CD14-positive monocyte (primary cell): ENCODE results near the gene TTC12. TPM values are rescaled to one million over a fixed set of nuclear protein-coding genes. Genes with fewer than 3 reads are reported as not detected.

Source experiments
- DNase-seq, 3 donors: peaks; one replicate each; pipeline ENCODE4 v3.0.0-alpha.2; 2011 to 2022
- H2AFZ ChIP-seq: 2 replicates; pipeline ENCODE4 v1.6.0; 2012; ENCODE audit warnings: mild to moderate bottlenecking, low read depth, low read length, inconsistent platforms; ENCODE audit not compliant: insufficient read depth, poor library complexity, severe bottlenecking
- H3K27ac ChIP-seq, 2 donors: 1 replicate in 1 of 2; 2 replicates in 1 of 2; pipeline ENCODE4 v1.5.1; 2012 to 2013; ENCODE audit warnings: low read length in 2 of 2, control low read depth in 1 of 2, inconsistent platforms in 1 of 2, low read depth in 1 of 2, mild to moderate bottlenecking in 1 of 2
- H3K27me3 ChIP-seq, 2 donors: one replicate each; pipeline versions ENCODE4 v1.6.0 to v1.6.1; 2011 to 2013; ENCODE audit warnings: low read length in 2 of 2; ENCODE audit not compliant: control insufficient read depth in 2 of 2, insufficient read depth in 2 of 2
- H3K36me3 ChIP-seq, 2 donors: replicated peaks in 1 of 2; 1 replicate in 1 of 2; 2 replicates in 1 of 2; pipeline versions ENCODE4 v1.5.1 to v1.6.1; 2012 to 2013; ENCODE audit warnings: low read length in 2 of 2, control low read depth in 1 of 2, inconsistent platforms in 1 of 2, mild to moderate bottlenecking in 1 of 2; ENCODE audit not compliant: insufficient read depth in 2 of 2, control insufficient read depth in 1 of 2
- H3K4me1 ChIP-seq, 2 donors: 1 replicate in 1 of 2; 2 replicates in 1 of 2; pipeline versions ENCODE4 v1.5.1 to v1.6.1; 2012 to 2013; ENCODE audit warnings: low read length in 2 of 2, control low read depth in 1 of 2, inconsistent platforms in 1 of 2, mild to moderate bottlenecking in 1 of 2, moderate library complexity in 1 of 2; ENCODE audit not compliant: insufficient read depth in 2 of 2, control insufficient read depth in 1 of 2
- H3K4me2 ChIP-seq: replicated peaks from 2 replicates; pipeline ENCODE3; 2012; ENCODE audit warnings: low read length, moderate library complexity, mild to moderate bottlenecking; ENCODE audit not compliant: poor library complexity, severe bottlenecking; ENCODE audit errors: extremely low read depth
- H3K4me3 ChIP-seq, 3 experiments: fragments of 200-600 bp in 1 of 3; sonication (generic) in 1 of 3; replicated peaks in 1 of 3; 1 replicate in 2 of 3; 2 replicates in 1 of 3; pipeline ENCODE4 v1.5.1; 2011 to 2013; ENCODE audit warnings: low read length in 3 of 3, mild to moderate bottlenecking in 3 of 3, control low read depth in 2 of 3, low read depth in 2 of 3, inconsistent platforms in 1 of 3, moderate library complexity in 1 of 3
- H3K79me2 ChIP-seq: 2 replicates; pipeline ENCODE4 v1.6.0; 2012; ENCODE audit warnings: mild to moderate bottlenecking, control low read depth, inconsistent platforms, low read length, moderate library complexity; ENCODE audit not compliant: insufficient read depth
- H3K9ac ChIP-seq: 2 replicates; pipeline ENCODE4 v1.6.0; 2017; ENCODE audit warnings: low read length, mild to moderate bottlenecking; ENCODE audit not compliant: insufficient read depth, poor library complexity, severe bottlenecking
- H3K9me3 ChIP-seq, 2 donors: replicated peaks in 1 of 2; 1 replicate in 1 of 2; 2 replicates in 1 of 2; pipeline versions ENCODE4 v1.5.1 to v1.6.1; 2012 to 2013; ENCODE audit warnings: low read length in 2 of 2, control low read depth in 1 of 2; ENCODE audit not compliant: control insufficient read depth in 1 of 2, insufficient read depth in 1 of 2
- H4K20me1 ChIP-seq: 2 replicates; pipeline ENCODE4 v1.6.0; 2012; ENCODE audit warnings: mild to moderate bottlenecking, low read length, control low read depth, moderate library complexity; ENCODE audit not compliant: insufficient read depth
- H3K27ac Mint-ChIP-seq, 7 donors: one replicate each; pipeline ENCODE4 v1.8.0; 2020; ENCODE audit warnings: mild to moderate bottlenecking in 7 of 7, mixed read lengths in 7 of 7, moderate library complexity in 6 of 7, inconsistent platforms in 2 of 7
- H3K27me3 Mint-ChIP-seq, 3 donors: one replicate each; pipeline ENCODE4 v1.8.0; 2021 to 2022; ENCODE audit warnings: low read depth in 3 of 3, mild to moderate bottlenecking in 3 of 3, mixed read lengths in 3 of 3, moderate library complexity in 3 of 3, inconsistent platforms in 1 of 3
- H3K36me3 Mint-ChIP-seq, 2 donors: one replicate each; pipeline ENCODE4 v1.8.0; 2020; ENCODE audit warnings: mixed read lengths in 2 of 2, inconsistent platforms in 1 of 2, mild to moderate bottlenecking in 1 of 2
- H3K4me1 Mint-ChIP-seq: one replicate; pipeline ENCODE4 v1.8.0; 2020; ENCODE audit warnings: mild to moderate bottlenecking, mixed read lengths
- H3K4me3 Mint-ChIP-seq, 2 donors: one replicate each; pipeline ENCODE4 v1.8.0; 2020; ENCODE audit warnings: mild to moderate bottlenecking in 2 of 2, mixed read lengths in 2 of 2, moderate library complexity in 1 of 2
- H3K9me3 Mint-ChIP-seq, 7 donors: one replicate each; pipeline ENCODE4 v1.8.0; 2020 to 2022; ENCODE audit warnings: mixed read lengths in 7 of 7, mild to moderate bottlenecking in 6 of 7, moderate library complexity in 6 of 7, inconsistent platforms in 2 of 7
- WGBS: methylation state at CpG from one replicate; pipeline ENCODE4 v1.1.5; 2013; ENCODE audit warnings: missing lambda C conversion rate; ENCODE audit not compliant: insufficient coverage; 5-methylcytosine and 5-hydroxymethylcytosine counted together
- intact Hi-C, 2 donors: fragments of 100-400 bp; cut with micrococcal nuclease; formaldehyde crosslinking; loops; one replicate each; pipeline versions ENCODE4 v1.15.0 to v1.15.1; 2023
- polyA plus RNA-seq, 3 donors: library from polyadenylated mRNA; depleted of rRNA in 1 of 3; unstranded in 2 of 3; stranded (reverse) in 1 of 3; fragments of 300-500 nt in 2 of 3; fragments of >200 nt in 1 of 3; fragmentation: Illumina TruSeq in 2 of 3; gene quantifications; 1 replicate in 2 of 3; 2 replicates in 1 of 3; pipeline ENCODE4 v1.2.3, GENCODE V29; 2012 to 2021
- TF ChIP-seq, protein P1 (sequence below): fragments of 200-600 bp; IDR thresholded peaks from one replicate; pipeline ENCODE4 v1.8.0; 2022; ENCODE audit warnings: antibody characterized with exemption, mild to moderate bottlenecking

TTC12 gene
- polyA plus RNA-seq, 3 donors = 1.7 to 3.0 (median 2.4) TPM

DNA sequence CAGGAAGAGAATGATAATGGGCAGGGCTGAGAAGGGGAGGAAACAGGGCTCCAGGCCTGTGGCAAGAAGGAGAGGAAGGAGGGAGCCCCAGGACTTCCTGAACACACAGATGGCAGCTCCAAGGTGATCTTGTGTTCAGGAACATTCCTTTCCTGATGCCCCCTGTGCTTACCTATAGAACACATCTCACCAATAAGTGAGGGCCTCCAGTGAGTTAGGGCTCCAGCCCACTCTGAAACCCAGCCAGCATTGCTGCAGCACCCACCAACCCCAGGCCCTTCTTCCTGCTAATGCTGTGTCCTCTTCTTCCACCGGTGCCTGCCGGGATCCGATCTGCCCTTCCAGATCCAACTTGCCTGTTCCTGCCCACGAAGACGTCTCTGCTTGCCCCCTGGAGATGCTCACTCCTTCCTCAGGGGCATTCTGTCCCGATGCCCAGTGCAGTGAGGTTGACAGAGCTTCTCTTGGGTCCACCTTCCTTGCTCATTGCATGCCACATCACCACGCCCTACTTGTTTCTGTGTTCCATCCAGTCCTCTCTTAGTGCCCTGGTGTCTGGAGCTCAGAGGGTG is 90.6 kb downstream of the TTC12 start:
- no peaks in the 10 kb centered on the region for H4K20me1 ChIP-seq
- no peaks in the 10 kb centered on the region for H3K79me2 ChIP-seq
- H3K27ac ChIP-seq = no peak overlapping the region
- no peaks in the 10 kb centered on the region for H3K36me3 Mint-ChIP-seq
- no peaks in the 10 kb centered on the region for H3K4me1 Mint-ChIP-seq
- no peak overlapping the region for H2AFZ ChIP-seq
- H3K9ac ChIP-seq = no peak overlapping the region
- no peak for DNase-seq
- H3K4me1 ChIP-seq = no peaks in the 10 kb centered on the region
- no peak overlapping the region for H3K4me3 Mint-ChIP-seq
- H3K4me2 ChIP-seq = no peak overlapping the region
- TF ChIP-seq, protein P1, sequence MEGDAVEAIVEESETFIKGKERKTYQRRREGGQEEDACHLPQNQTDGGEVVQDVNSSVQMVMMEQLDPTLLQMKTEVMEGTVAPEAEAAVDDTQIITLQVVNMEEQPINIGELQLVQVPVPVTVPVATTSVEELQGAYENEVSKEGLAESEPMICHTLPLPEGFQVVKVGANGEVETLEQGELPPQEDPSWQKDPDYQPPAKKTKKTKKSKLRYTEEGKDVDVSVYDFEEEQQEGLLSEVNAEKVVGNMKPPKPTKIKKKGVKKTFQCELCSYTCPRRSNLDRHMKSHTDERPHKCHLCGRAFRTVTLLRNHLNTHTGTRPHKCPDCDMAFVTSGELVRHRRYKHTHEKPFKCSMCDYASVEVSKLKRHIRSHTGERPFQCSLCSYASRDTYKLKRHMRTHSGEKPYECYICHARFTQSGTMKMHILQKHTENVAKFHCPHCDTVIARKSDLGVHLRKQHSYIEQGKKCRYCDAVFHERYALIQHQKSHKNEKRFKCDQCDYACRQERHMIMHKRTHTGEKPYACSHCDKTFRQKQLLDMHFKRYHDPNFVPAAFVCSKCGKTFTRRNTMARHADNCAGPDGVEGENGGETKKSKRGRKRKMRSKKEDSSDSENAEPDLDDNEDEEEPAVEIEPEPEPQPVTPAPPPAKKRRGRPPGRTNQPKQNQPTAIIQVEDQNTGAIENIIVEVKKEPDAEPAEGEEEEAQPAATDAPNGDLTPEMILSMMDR = no peak
- no peaks in the 10 kb centered on the region for H3K9me3 ChIP-seq
- intact Hi-C loops = no loop called here
- WGBS = 96% methylated on average over 6 of the region's 7 CpGs
- no peak overlapping the region for H3K27ac Mint-ChIP-seq
- H3K9me3 Mint-ChIP-seq = no peaks in the 10 kb centered on the region
- H3K36me3 ChIP-seq = no peaks in the 10 kb centered on the region
- peaks cover 0 to 12% (median 6%) of the 10 kb centered on the region in 3 donors for H3K27me3 Mint-ChIP-seq
- no peak overlapping the region for H3K4me3 ChIP-seq
- H3K27me3 ChIP-seq = no peaks in the 10 kb centered on the region

DNA sequence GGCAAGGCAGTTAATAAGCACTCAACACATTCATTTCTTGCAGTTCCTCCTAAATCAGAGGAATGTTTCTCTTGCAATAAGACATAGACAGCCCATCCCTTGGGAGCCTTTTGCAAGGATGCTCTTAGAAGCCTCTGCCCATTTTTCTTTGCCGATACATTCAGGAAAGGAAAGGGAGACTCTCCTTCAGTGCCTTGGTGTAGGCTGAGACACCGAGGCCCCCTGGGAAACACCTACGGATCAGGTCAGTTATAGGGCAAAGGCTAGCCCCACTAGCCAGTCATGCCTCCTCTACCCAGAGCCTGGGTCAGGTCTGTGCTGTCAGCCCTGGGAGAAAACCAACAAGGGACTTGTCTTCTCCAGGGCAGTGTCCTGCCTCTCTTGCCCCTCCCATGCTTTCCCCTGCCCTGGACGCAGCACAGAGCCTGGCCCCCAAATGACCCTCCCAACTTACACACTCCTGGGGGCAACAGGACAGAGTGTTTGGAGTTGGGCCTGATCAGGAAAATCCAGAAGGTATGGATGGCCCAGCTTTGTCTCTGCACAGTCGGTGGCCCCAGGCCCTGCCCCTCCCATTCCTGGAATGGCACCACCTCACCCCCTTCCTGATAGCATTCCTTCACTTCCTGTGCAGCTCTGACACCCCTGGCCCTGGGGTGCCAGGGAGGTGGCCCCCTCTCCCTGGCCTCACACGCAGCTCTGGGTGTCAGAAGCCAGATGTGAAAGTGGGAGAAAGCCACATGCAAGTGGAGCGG is 91.5 kb downstream of the TTC12 start:
- Mint-ChIP-seq H3K9me3 (peaks cover 0 to 5% (median 0%) of the 10 kb centered on the region in 7 donors), H3K4me3 (no peak overlapping the region), H3K27ac (no peak overlapping the region), H3K36me3 (no peaks in the 10 kb centered on the region), H3K4me1 (no peaks in the 10 kb centered on the region), H3K27me3 (peaks cover 0 to 12% (median 7%) of the 10 kb centered on the region in 3 donors)
- H3K9me3 ChIP-seq = no peaks in the 10 kb centered on the region
- DNase-seq = no peak
- H3K4me3 ChIP-seq = no peak overlapping the region
- no peak overlapping the region for H3K9ac ChIP-seq
- 86% methylated on average over 4 of the region's 7 CpGs for WGBS
- H3K79me2 ChIP-seq = no peaks in the 10 kb centered on the region
- H3K4me1 ChIP-seq = no peaks in the 10 kb centered on the region
- H2AFZ ChIP-seq = no peak overlapping the region
- H3K27ac ChIP-seq = no peak overlapping the region
- no peaks in the 10 kb centered on the region for H4K20me1 ChIP-seq
- no peaks in the 10 kb centered on the region for H3K36me3 ChIP-seq
- no peak overlapping the region for H3K4me2 ChIP-seq
- TF ChIP-seq, protein P1 = no peak
- intact Hi-C loops = no loop called here
- no peaks in the 10 kb centered on the region for H3K27me3 ChIP-seq
